Measurements from ENCODE around the gene SOBP.

SOBP gene

GRCh38 chr6:107542192-107542668 lies 52.3 kb downstream of the SOBP start:
- no peaks in the 10 kb centered on the region for H3K4me1 ChIP-seq (ENCODE audit: insufficient read depth, low read length)
- DNase-seq (no peak), ATAC-seq (ENCODE audit: insufficient read depth, low read depth) (no peak)
- no peak overlapping the region for H3K4me2 ChIP-seq (ENCODE audit: insufficient read depth, low read length)
- no peak overlapping the region for H2AFZ ChIP-seq (ENCODE audit: low read depth, low read length)
- H4K20me1 ChIP-seq (ENCODE audit: insufficient read depth, low read length): no peaks in the 10 kb centered on the region
- no peaks in the 10 kb centered on the region for H3K79me2 ChIP-seq (ENCODE audit: insufficient read depth, low read length)
- H3K27me3 ChIP-seq (ENCODE audit: insufficient read depth, low read length, poor library complexity): no peaks in the 10 kb centered on the region
- TF ChIP-seq EZH2 (IDR thresholded peaks at IDR 0.05; ENCODE audit: borderline replicate concordance, low read depth, low read length, severe bottlenecking): no peak
- TF ChIP-seq, protein P1, sequence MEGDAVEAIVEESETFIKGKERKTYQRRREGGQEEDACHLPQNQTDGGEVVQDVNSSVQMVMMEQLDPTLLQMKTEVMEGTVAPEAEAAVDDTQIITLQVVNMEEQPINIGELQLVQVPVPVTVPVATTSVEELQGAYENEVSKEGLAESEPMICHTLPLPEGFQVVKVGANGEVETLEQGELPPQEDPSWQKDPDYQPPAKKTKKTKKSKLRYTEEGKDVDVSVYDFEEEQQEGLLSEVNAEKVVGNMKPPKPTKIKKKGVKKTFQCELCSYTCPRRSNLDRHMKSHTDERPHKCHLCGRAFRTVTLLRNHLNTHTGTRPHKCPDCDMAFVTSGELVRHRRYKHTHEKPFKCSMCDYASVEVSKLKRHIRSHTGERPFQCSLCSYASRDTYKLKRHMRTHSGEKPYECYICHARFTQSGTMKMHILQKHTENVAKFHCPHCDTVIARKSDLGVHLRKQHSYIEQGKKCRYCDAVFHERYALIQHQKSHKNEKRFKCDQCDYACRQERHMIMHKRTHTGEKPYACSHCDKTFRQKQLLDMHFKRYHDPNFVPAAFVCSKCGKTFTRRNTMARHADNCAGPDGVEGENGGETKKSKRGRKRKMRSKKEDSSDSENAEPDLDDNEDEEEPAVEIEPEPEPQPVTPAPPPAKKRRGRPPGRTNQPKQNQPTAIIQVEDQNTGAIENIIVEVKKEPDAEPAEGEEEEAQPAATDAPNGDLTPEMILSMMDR (IDR thresholded peaks at IDR 0.05; ENCODE audit: borderline replicate concordance, extremely low read depth, low read length, poor library complexity, severe bottlenecking): no peak
- H3K27ac ChIP-seq (ENCODE audit: low read length): 0 out of 2 replicates have a peak overlapping the region, but pooled peaks have one; percentile 9
- no peak overlapping the region for H3K9ac ChIP-seq (ENCODE audit: low read depth, low read length)
- H3K9me3 ChIP-seq (ENCODE audit: insufficient read depth, low read length, severe bottlenecking): no peaks in the 10 kb centered on the region
- no peaks in the 10 kb centered on the region; the same call in 1 of the 2 replicates for H3K36me3 ChIP-seq (ENCODE audit: insufficient read depth, low read length)
- no peak overlapping the region for H3K4me3 ChIP-seq (ENCODE audit: low read depth in 1 of 2, low read length in 2 of 2)

DNA sequence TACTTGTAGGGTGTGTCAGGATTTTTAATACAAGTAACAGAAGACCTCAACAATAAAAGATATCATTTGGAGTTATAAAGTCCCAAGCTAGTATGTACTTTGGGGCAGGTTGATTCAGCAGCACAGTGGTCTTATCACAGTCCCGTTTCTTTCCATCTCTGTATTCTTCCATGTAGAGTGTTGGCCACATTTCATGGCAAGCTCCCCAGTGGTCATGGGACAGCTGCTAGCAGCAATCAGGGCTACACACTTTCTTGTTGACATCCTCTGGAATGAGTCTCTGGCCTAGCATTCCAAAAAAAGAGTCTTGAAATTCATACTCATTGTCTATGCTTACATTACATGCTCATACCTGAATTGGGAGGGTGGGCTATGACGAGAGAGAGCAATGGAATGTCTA lies 53.2 kb downstream of the SOBP start:
- Histone ChIP-seq H3K9me3 (ENCODE audit: insufficient read depth, low read length, severe bottlenecking) (no peaks in the 10 kb centered on the region), H3K4me2 (ENCODE audit: insufficient read depth, low read length) (no peak overlapping the region), H3K27ac (ENCODE audit: low read length) (no peak overlapping the region), H3K4me1 (ENCODE audit: insufficient read depth, low read length) (no peaks in the 10 kb centered on the region), H3K4me3 (ENCODE audit: low read depth in 1 of 2, low read length in 2 of 2) (no peak overlapping the region), H3K79me2 (ENCODE audit: insufficient read depth, low read length) (no peaks in the 10 kb centered on the region), H4K20me1 (ENCODE audit: insufficient read depth, low read length) (no peaks in the 10 kb centered on the region), H3K27me3 (ENCODE audit: insufficient read depth, low read length, poor library complexity) (no peaks in the 10 kb centered on the region), H2AFZ (ENCODE audit: low read depth, low read length) (no peak overlapping the region), H3K36me3 (ENCODE audit: insufficient read depth, low read length) (no peaks in the 10 kb centered on the region; the same call in 1 of the 2 replicates), H3K9ac (ENCODE audit: low read depth, low read length) (no peak overlapping the region)
- no peak for DNase-seq
- no peak for ATAC-seq (ENCODE audit: insufficient read depth, low read depth)
- TF ChIP-seq EZH2 (IDR thresholded peaks at IDR 0.05; ENCODE audit: borderline replicate concordance, low read depth, low read length, severe bottlenecking): no peak
- TF ChIP-seq, protein P1 (IDR thresholded peaks at IDR 0.05; ENCODE audit: borderline replicate concordance, extremely low read depth, low read length, poor library complexity, severe bottlenecking): no peak

- no peaks in the 10 kb centered on the region for H3K9me3 ChIP-seq (ENCODE audit: insufficient read depth, low read length, severe bottlenecking)
- no peak overlapping the region for H3K4me3 ChIP-seq (ENCODE audit: low read depth in 1 of 2, low read length in 2 of 2)
- no peak overlapping the region for H3K9ac ChIP-seq (ENCODE audit: low read depth, low read length)
- TF ChIP-seq EZH2 (IDR thresholded peaks at IDR 0.05; ENCODE audit: borderline replicate concordance, low read depth, low read length, severe bottlenecking): no peak
- TF ChIP-seq, protein P1 (IDR thresholded peaks at IDR 0.05; ENCODE audit: borderline replicate concordance, extremely low read depth, low read length, poor library complexity, severe bottlenecking): no peak
- H3K79me2 ChIP-seq (ENCODE audit: insufficient read depth, low read length): no peaks in the 10 kb centered on the region
- ATAC-seq (ENCODE audit: insufficient read depth, low read depth) (no peak), DNase-seq (no peak)
- H2AFZ ChIP-seq (ENCODE audit: low read depth, low read length): no peak overlapping the region
- H3K27me3 ChIP-seq (ENCODE audit: insufficient read depth, low read length, poor library complexity): no peaks in the 10 kb centered on the region
- H3K36me3 ChIP-seq (ENCODE audit: insufficient read depth, low read length): no peaks in the 10 kb centered on the region; the same call in 1 of the 2 replicates
- H3K4me2 ChIP-seq (ENCODE audit: insufficient read depth, low read length): no peak overlapping the region
- no peaks in the 10 kb centered on the region for H4K20me1 ChIP-seq (ENCODE audit: insufficient read depth, low read length)
- H3K4me1 ChIP-seq (ENCODE audit: insufficient read depth, low read length): no peaks in the 10 kb centered on the region
- H3K27ac ChIP-seq (ENCODE audit: low read length): no peak overlapping the region
These were observed 53.6 kb downstream of the SOBP start for GRCh38 chr6:107543567-107543966.
